ENCODE data around the gene GCHFR.

The GCHFR gene

GRCh38 chr15:40808861-40809450 lies 45.1 kb downstream of the GCHFR start:
- no peak for FAIRE-seq
- no peak for TF ChIP-seq CTCF (IDR thresholded peaks at IDR 0.05; ENCODE audit: insufficient read depth, missing control alignments)
- DNase-seq (ENCODE audit: insufficient read length, low spot score), result no peak

GRCh38 chr15:40812721-40813425 lies 49.0 kb downstream of the GCHFR start:
- TF ChIP-seq CTCF (IDR thresholded peaks at IDR 0.05; ENCODE audit: insufficient read depth, missing control alignments), result no peak
- FAIRE-seq, result no peak
- DNase-seq (ENCODE audit: insufficient read length, low spot score), result no peak

- FAIRE-seq, result no peak
- DNase-seq (ENCODE audit: insufficient read length, low spot score), result no peak
- no peak for TF ChIP-seq CTCF (IDR thresholded peaks at IDR 0.05; ENCODE audit: insufficient read depth, missing control alignments)
These were observed 51.3 kb downstream of the GCHFR start for GRCh38 chr15:40815042-40815698.

Data from D721Med (cell line).